ENCODE data around the gene ZNF358. TPM values are rescaled to one million over a fixed set of nuclear protein-coding genes. Genes with fewer than 3 reads are reported as not detected.
A peak's percentile ranks its signal among the peaks of the same experiment; 100 is the strongest.

Gene ZNF358
- total RNA-seq, 1 donor from 2014 or later = 67.1 TPM

DNA sequence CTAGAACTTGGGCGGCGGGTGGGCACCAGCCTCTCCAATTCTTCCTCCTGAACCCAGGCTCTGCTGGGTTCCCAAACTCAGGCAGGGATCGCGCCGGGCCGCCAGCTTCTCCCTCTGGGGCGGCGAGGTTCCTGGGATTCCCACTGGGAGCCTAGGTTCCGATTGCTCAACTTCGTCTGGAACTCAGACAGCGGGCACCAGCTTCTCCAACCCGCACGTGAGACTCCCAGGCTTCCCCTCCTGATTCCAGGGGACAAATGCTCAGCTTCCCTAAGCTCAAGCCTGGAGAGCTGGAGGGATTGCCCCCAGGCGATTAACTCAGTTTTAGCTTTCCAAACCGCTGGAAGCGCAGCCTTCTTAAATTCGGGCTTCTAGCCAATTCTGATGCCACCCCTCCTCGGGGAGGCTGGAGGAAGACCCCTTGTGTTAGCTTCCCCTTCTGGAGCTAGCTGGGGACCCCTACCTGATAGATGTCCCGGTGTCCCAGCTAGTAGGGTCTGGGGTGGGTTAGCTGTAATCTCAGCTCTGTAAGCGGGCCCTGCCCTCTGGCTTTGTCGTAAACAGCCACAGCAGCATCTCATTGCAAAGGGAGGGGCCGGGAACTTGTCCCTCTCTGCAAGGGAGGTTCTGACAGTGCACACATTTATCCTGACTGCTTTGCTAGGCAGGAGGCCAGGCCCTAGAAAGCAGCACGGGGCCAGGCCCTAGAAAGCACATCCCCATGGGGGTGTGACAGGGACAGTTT lies 7.2 kb downstream of the ZNF358 start:
- peaks cover 6% of the 10 kb centered on the region for H3K4me1 Mint-ChIP-seq (ENCODE audit: unreplicated experiment)
- no peaks in the 10 kb centered on the region for H3K9me3 Mint-ChIP-seq
- peaks cover 6% of the 10 kb centered on the region for H3K36me3 Mint-ChIP-seq
- H3K27me3 Mint-ChIP-seq = no peaks in the 10 kb centered on the region
- peak overlapping the region; percentile 53 for H3K27ac Mint-ChIP-seq
- no peak for DNase-seq (ENCODE audit: extremely low spot score, unreplicated experiment)
- TF ChIP-seq, protein P1, sequence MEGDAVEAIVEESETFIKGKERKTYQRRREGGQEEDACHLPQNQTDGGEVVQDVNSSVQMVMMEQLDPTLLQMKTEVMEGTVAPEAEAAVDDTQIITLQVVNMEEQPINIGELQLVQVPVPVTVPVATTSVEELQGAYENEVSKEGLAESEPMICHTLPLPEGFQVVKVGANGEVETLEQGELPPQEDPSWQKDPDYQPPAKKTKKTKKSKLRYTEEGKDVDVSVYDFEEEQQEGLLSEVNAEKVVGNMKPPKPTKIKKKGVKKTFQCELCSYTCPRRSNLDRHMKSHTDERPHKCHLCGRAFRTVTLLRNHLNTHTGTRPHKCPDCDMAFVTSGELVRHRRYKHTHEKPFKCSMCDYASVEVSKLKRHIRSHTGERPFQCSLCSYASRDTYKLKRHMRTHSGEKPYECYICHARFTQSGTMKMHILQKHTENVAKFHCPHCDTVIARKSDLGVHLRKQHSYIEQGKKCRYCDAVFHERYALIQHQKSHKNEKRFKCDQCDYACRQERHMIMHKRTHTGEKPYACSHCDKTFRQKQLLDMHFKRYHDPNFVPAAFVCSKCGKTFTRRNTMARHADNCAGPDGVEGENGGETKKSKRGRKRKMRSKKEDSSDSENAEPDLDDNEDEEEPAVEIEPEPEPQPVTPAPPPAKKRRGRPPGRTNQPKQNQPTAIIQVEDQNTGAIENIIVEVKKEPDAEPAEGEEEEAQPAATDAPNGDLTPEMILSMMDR (conservative IDR thresholded peaks at IDR 0.05) = no peak
- peak overlapping the region; percentile 83 for H3K4me3 Mint-ChIP-seq

DNA sequence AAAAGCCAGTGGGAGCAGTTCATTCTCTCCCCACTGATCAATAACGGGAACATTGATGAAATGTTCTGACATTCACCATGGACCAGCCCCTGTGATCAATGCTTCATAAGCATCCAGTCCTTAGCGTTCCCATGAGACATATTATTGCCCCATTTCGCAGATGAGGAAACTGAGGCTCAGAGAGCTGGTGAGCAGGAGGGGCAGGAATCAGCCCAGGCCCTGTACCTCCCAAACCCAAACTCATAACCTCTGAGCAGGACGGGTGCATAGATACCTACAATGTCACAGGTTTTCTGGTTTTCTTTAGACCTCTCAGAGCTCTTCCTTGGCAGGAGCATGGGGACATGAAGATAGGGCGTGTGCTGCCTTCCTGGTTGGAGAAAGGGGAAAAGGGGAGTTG lies 8.6 kb downstream of the ZNF358 start:
- TF ChIP-seq, protein P1 (conservative IDR thresholded peaks at IDR 0.05) = no peak
- peak overlapping the region; percentile 45 for H3K4me3 Mint-ChIP-seq
- no peaks in the 10 kb centered on the region for H3K27me3 Mint-ChIP-seq
- DNase-seq (ENCODE audit: extremely low spot score, unreplicated experiment) = no peak
- peaks cover 3% of the 10 kb centered on the region for H3K36me3 Mint-ChIP-seq
- H3K4me1 Mint-ChIP-seq (ENCODE audit: unreplicated experiment) = peaks cover 6% of the 10 kb centered on the region
- no peak overlapping the region for H3K27ac Mint-ChIP-seq
- H3K9me3 Mint-ChIP-seq = no peaks in the 10 kb centered on the region

DNA sequence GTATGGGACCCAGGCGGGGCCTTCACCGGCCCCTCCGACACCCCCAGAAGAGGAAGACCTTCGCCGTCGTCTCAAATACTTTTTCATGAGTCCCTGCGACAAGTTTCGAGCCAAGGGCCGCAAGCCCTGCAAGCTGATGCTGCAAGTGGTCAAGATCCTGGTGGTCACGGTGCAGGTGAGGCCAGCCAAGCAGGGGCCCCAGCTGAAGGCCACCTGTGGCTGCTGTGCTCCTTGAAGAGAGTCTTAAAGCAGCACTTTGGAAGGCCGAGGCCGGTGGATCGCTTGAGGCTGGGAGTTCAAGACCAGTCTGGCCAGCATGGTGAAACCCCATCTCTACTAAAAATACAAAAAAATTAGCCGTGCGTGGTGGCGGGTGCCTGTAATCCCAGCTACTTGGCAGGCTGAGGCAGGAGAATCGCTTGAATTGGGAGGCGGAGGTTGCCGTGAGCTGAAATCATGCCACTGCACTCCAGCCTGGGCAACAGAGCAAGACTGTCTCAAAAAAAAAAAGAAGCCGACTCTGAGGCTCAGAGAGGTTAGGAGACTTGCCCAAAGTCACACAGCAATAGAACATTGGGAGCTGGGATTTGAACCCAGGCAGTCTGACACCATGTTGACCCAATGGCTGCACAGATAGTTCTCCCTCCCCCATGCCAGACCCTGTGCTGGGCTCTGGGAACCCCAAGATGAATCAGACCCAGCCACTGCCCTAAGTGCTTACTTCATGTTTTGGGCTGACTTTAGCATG lies 9.3 kb downstream of the ZNF358 start:
- H3K4me3 Mint-ChIP-seq = no peak overlapping the region
- peaks cover 3% of the 10 kb centered on the region for H3K36me3 Mint-ChIP-seq
- peaks cover 6% of the 10 kb centered on the region for H3K4me1 Mint-ChIP-seq (ENCODE audit: unreplicated experiment)
- H3K9me3 Mint-ChIP-seq = no peaks in the 10 kb centered on the region
- DNase-seq (ENCODE audit: extremely low spot score, unreplicated experiment) = no peak
- TF ChIP-seq, protein P1 (conservative IDR thresholded peaks at IDR 0.05) = no peak
- no peak overlapping the region for H3K27ac Mint-ChIP-seq
- no peaks in the 10 kb centered on the region for H3K27me3 Mint-ChIP-seq

DNA sequence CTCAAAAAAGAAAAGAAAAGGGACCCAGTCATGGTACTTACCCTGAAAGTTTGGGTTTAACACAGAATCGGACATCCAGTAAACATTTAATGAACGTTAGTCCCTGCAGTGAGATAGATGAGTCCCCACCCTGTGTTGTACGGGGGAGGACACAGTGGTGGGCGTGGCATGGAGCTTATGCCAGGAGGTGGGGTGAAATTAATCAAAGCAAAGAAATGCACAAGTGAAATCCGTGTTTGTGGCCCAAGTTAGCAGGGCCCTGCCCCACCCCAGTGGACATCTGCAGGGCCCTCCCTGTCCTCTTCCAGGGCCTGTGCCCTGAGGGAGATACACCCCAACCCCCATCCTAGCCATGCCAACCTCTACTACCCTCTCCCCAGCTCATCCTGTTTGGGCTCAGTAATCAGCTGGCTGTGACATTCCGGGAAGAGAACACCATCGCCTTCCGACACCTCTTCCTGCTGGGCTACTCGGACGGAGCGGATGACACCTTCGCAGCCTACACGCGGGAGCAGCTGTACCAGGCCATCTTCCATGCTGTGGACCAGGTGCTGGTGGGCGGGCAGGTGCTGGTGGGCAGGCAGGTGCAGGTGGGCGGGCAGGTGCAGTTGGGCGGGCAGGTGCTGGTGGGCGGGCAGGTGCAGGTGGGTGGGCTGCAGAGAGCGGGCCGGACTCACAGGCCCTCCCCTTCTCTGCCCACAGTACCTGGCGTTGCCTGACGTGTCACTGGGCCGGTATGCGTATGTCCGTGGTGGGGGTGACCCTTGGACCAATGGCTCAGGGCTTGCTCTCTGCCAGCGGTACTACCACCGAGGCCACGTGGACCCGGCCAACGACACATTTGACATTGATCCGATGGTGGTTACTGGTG lies 10.4 kb downstream of the ZNF358 start:
- TF ChIP-seq, protein P1 (conservative IDR thresholded peaks at IDR 0.05) = no peak
- Mint-ChIP-seq H3K36me3 (no peaks in the 10 kb centered on the region), H3K27me3 (no peaks in the 10 kb centered on the region), H3K9me3 (no peaks in the 10 kb centered on the region), H3K4me3 (no peak overlapping the region), H3K27ac (no peak overlapping the region), H3K4me1 (ENCODE audit: unreplicated experiment) (peaks cover 6% of the 10 kb centered on the region)
- no peak for DNase-seq (ENCODE audit: extremely low spot score, unreplicated experiment)

DNA sequence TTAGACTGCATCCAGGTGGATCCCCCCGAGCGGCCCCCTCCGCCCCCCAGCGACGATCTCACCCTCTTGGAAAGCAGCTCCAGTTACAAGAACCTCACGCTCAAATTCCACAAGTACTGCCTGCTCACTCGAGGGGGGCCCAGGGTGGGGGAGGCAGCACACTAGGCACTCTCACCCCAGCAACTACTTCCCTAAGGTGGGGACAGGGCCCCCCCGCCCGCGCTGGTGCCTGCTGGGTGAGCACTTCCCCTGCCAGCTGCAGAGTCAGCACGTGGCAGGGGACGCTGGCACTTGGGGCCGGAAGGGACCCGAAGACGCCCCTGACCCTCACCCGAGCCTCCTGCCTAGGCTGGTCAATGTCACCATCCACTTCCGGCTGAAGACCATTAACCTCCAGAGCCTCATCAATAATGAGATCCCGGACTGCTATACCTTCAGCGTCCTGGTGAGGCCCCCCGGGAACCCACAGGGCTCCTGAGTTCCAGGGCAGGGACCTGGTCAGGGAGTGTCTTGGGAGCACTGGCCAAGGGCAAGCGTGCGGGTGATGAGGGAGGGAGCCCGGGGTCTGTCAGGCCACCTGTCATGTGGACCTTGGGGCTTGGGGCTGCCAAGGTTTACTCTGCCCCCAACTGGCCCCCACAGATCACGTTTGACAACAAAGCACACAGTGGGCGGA lies 11.8 kb downstream of the ZNF358 start:
- DNase-seq (ENCODE audit: extremely low spot score, unreplicated experiment) = no peak
- Mint-ChIP-seq H3K9me3 (no peaks in the 10 kb centered on the region), H3K4me3 (no peak overlapping the region)

More for the DNA sequence above, 11.8 kb downstream of the ZNF358 start:
- Mint-ChIP-seq H3K27ac (no peak overlapping the region), H3K27me3 (no peaks in the 10 kb centered on the region), H3K36me3 (peaks cover 4% of the 10 kb centered on the region), H3K4me1 (ENCODE audit: unreplicated experiment) (no peaks in the 10 kb centered on the region)
- TF ChIP-seq, protein P1 (conservative IDR thresholded peaks at IDR 0.05) = no peak
